NCI-H510A treated with DMSO at 0.1 percent for 48 hours (cell line): Measurements from ENCODE around the gene PLCL1.

ENCODE experiments used
- DNase-seq: peaks from one replicate; lab custom pipeline; 2025; lab: John Stamatoyannopoulos, UW

PLCL1 gene

GRCh38 chr2:198060277-198060676, 255.9 kb downstream of the PLCL1 start:
- DNase-seq: no peak

GRCh38 chr2:198062826-198063225, 258.4 kb downstream of the PLCL1 start:
- DNase-seq: no peak

- DNase-seq: no peak
Measured at GRCh38 chr2:198063242-198063641, 258.8 kb downstream of the PLCL1 start.

GRCh38 chr2:198065322-198065721, 260.9 kb downstream of the PLCL1 start:
- no peak for DNase-seq

- no peak for DNase-seq
Measured at GRCh38 chr2:198066597-198066996, 262.2 kb downstream of the PLCL1 start.

GRCh38 chr2:198072655-198073054, 268.3 kb downstream of the PLCL1 start:
- DNase-seq: no peak

GRCh38 chr2:198073253-198073652, 268.9 kb downstream of the PLCL1 start:
- DNase-seq: no peak

GRCh38 chr2:198077477-198077876, 273.1 kb downstream of the PLCL1 start:
- DNase-seq: no peak

GRCh38 chr2:198080879-198081765, 276.7 kb downstream of the PLCL1 start:
- no peak for DNase-seq

GRCh38 chr2:198084156-198084555, 279.8 kb downstream of the PLCL1 start:
- no peak for DNase-seq

GRCh38 chr2:198096002-198096401, 291.6 kb downstream of the PLCL1 start:
- no peak for DNase-seq

GRCh38 chr2:198096965-198097364, 292.6 kb downstream of the PLCL1 start:
- DNase-seq: no peak

- DNase-seq: no peak
Measured at GRCh38 chr2:198097630-198098029, 293.2 kb downstream of the PLCL1 start.

GRCh38 chr2:198098386-198098785, 294.0 kb downstream of the PLCL1 start:
- no peak for DNase-seq

GRCh38 chr2:198098918-198099317, 294.5 kb downstream of the PLCL1 start:
- DNase-seq: no peak

GRCh38 chr2:198100346-198100745, 296.0 kb downstream of the PLCL1 start:
- no peak for DNase-seq

GRCh38 chr2:198101688-198102087, 297.3 kb downstream of the PLCL1 start:
- no peak for DNase-seq

GRCh38 chr2:198102120-198102519, 297.7 kb downstream of the PLCL1 start:
- no peak for DNase-seq

- no peak for DNase-seq
Measured at GRCh38 chr2:198102856-198103255, 298.5 kb downstream of the PLCL1 start.

GRCh38 chr2:198106621-198107385, 302.4 kb downstream of the PLCL1 start:
- DNase-seq: no peak

GRCh38 chr2:198113316-198113715, 308.9 kb downstream of the PLCL1 start:
- DNase-seq: no peak

- DNase-seq: no peak
Measured at GRCh38 chr2:198114064-198114463, 309.7 kb downstream of the PLCL1 start.

GRCh38 chr2:198115201-198115600, 310.8 kb downstream of the PLCL1 start:
- no peak for DNase-seq
